Naive thymus-derived CD4-positive, alpha-beta T cell (primary cell): ENCODE measurements around the gene SLC2A6. TPM values are rescaled to one million over a fixed set of nuclear protein-coding genes. Genes with fewer than 3 reads are reported as not detected.

Source experiments
- ATAC-seq: fragments of 150-1000 bp; cut with Tn5 transposase; 2 replicates; pipeline ENCODE4 v1.10.0; 2021; ENCODE audit warnings: mild to moderate bottlenecking, moderate library complexity
- CTCF ChIA-PET: fragments of 350-600 bp; sonication (Branson Sonifier 250); formaldehyde crosslinking; loops from one replicate; lab custom pipeline; 2021; ENCODE audit warnings: antibody characterized with exemption; lab: Charles Lee
- POLR2A ChIA-PET: fragments of 350-600 bp; sonication (Branson Sonifier 250); formaldehyde crosslinking; loops from one replicate; lab custom pipeline; 2021; ENCODE audit warnings: antibody characterized with exemption, inconsistent platforms; lab: Charles Lee
- DNase-seq, 9 donors: peaks; one replicate each; pipeline versions ENCODE4 v3.0.0 to v3.0.0-alpha.2; 2020 to 2022; ENCODE audit warnings: mixed read lengths in 1 of 9
- H3K27ac ChIP-seq: one replicate; pipeline ENCODE4 v1.7.0; 2013; ENCODE audit warnings: mild to moderate bottlenecking, low read depth, low read length, moderate library complexity
- H3K27me3 ChIP-seq, 2 donors: one replicate each; pipeline ENCODE4 v1.7.0; 2013; ENCODE audit warnings: low read length in 2 of 2, mild to moderate bottlenecking in 2 of 2, moderate library complexity in 2 of 2; ENCODE audit not compliant: control insufficient read depth in 2 of 2, insufficient read depth in 2 of 2
- H3K36me3 ChIP-seq, 3 experiments: 1 replicate in 2 of 3; 2 replicates in 1 of 3; pipeline ENCODE4 v1.7.0; 2013; ENCODE audit warnings: low read length in 3 of 3, mild to moderate bottlenecking in 3 of 3, moderate library complexity in 1 of 3; ENCODE audit not compliant: insufficient read depth in 3 of 3, control insufficient read depth in 2 of 3
- H3K4me1 ChIP-seq, 2 donors: one replicate each; pipeline ENCODE4 v1.7.0; 2013; ENCODE audit warnings: low read length in 2 of 2, mild to moderate bottlenecking in 2 of 2, moderate library complexity in 1 of 2; ENCODE audit not compliant: control insufficient read depth in 2 of 2, insufficient read depth in 2 of 2
- H3K4me3 ChIP-seq: 2 replicates; pipeline ENCODE4 v1.7.0; 2013; ENCODE audit warnings: mild to moderate bottlenecking, low read length
- H3K9me3 ChIP-seq, 3 experiments: 1 replicate in 2 of 3; 2 replicates in 1 of 3; pipeline ENCODE4 v1.7.0; 2013; ENCODE audit warnings: low read length in 3 of 3; ENCODE audit not compliant: control insufficient read depth in 2 of 3
- H3K27ac Mint-ChIP-seq, 9 donors: one replicate each; pipeline ENCODE4 v1.8.0; 2020 to 2022; ENCODE audit warnings: mixed read lengths in 9 of 9, mild to moderate bottlenecking in 8 of 9, moderate library complexity in 5 of 9, inconsistent platforms in 2 of 9
- H3K27me3 Mint-ChIP-seq, 5 donors: one replicate each; pipeline ENCODE4 v1.8.0; 2021 to 2022; ENCODE audit warnings: mixed read lengths in 5 of 5, mild to moderate bottlenecking in 1 of 5
- H3K36me3 Mint-ChIP-seq, 5 donors: one replicate each; pipeline ENCODE4 v1.8.0; 2020 to 2022; ENCODE audit warnings: mixed read lengths in 5 of 5, mild to moderate bottlenecking in 3 of 5, inconsistent platforms in 1 of 5
- H3K4me1 Mint-ChIP-seq, 7 donors: one replicate each; pipeline ENCODE4 v1.8.0; 2020 to 2022; ENCODE audit warnings: mixed read lengths in 7 of 7, mild to moderate bottlenecking in 3 of 7, inconsistent platforms in 1 of 7
- H3K4me3 Mint-ChIP-seq, 10 donors: one replicate each; pipeline ENCODE4 v1.8.0; 2020 to 2022; ENCODE audit warnings: mild to moderate bottlenecking in 10 of 10, mixed read lengths in 10 of 10, moderate library complexity in 6 of 10, inconsistent platforms in 2 of 10
- H3K9me3 Mint-ChIP-seq, 11 donors: one replicate each; pipeline ENCODE4 v1.8.0; 2020 to 2022; ENCODE audit warnings: mixed read lengths in 11 of 11, mild to moderate bottlenecking in 4 of 11, inconsistent platforms in 1 of 11, moderate library complexity in 1 of 11
- intact Hi-C, 2 donors: fragments of 100-400 bp; cut with micrococcal nuclease; formaldehyde crosslinking; loops; one replicate each; pipeline ENCODE4 v1.15.1; 2023
- polyA plus RNA-seq, 2 donors: library from polyadenylated mRNA; unstranded; fragments of 300-500 nt; fragmentation: Illumina TruSeq; gene quantifications; one replicate each; pipeline ENCODE4 v1.2.3, GENCODE V29; 2021
- total RNA-seq, 6 experiments: library from RNA in 5 of 6; stranded (reverse) in 5 of 6; gene quantifications; 1 replicate in 5 of 6; 2 replicates in 1 of 6; pipeline ENCODE4 v1.2.3 and lab custom pipeline; 2021 to 2026

Gene SLC2A6
- total and polyA plus RNA-seq, 7 experiments from 2014 or later, result 2.4 to 34.7 (median 3.4) TPM

DNA sequence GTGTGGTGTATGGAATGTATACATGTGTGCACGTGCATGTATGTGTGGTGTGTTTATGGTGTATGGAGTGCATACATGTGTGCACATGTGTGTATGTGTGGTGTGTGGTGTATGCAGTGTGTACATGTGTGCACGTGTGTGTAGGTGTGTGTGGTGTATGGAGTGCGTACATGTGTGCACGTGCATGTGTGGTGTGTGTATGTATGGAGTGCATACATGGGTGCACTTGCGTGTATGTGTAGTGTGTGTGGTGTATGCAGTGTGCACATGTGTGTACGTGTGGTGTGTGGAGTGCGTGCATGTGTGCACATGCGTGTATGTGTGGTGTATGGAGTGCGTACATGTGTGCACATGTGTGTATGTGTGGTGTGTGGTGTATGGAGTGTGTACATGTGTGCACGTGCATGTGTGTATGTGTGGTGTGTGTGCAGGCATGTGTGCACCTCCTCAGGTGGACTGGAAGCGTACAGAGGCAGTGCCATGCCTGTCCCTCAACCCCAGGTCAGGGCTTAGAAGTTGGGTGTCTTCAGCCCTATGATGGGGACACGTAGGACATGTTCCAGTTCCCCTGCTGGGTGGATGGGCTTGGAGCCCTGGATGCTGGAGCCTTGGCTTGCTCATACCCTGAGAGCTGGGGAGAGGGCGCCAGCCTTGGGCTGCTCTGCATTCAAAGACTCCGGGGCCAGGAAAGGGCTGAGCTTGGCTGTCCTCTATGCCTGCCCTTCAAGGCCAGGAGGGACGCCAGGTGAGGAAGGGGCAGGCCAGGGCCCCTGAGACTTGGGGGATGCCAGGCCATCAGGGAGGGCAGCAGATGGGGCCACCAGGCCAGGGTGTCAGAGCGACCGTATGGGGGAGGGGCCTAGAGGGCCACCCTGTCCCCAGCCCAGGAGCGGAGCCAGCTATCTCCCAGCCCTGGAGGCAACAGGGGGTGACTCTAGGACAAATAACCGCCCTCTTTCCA, 33.6 kb upstream of the SLC2A6 start:
- no peaks in the 10 kb centered on the region for H3K9me3 ChIP-seq
- H3K4me3 ChIP-seq, result no peak overlapping the region
- Mint-ChIP-seq H3K36me3 (no peaks in the 10 kb centered on the region), H3K27me3 (peaks cover 0 to 7% (median 0%) of the 10 kb centered on the region in 5 donors), H3K27ac (no peak overlapping the region), H3K4me3 (no peak overlapping the region), H3K4me1 (peaks cover 7 to 32% (median 24%) of the 10 kb centered on the region in 7 donors), H3K9me3 (no peaks in the 10 kb centered on the region)
- ChIA-PET POLR2A (no interaction called here), CTCF (no interaction called here)
- intact Hi-C loops, result no loop called here
- H3K27ac ChIP-seq, result no peak overlapping the region
- ATAC-seq (no peak), DNase-seq (no peak)
- H3K27me3 ChIP-seq, result no peaks in the 10 kb centered on the region
- peaks cover 4 to 28% of the 10 kb centered on the region in 2 donors for H3K4me1 ChIP-seq
- no peaks in the 10 kb centered on the region for H3K36me3 ChIP-seq

DNA sequence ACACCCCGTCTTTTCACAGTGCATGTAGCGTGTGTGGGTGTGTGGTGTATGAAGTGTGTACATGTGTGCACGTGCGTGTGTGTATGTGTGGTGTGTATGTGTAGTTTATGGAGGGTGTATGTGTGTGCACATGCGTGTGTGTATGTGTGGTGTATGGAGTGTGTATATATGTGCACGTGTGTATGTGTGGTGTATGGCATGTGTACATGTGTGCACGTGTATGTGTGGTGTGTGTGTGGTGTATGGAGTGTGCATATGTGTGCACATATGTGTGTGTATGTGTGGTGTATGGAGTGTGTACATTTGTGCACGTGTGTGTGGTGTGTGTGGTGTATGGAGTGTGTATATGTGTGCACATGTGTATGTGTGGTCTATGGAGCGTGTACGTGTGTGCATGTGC, 32.7 kb upstream of the SLC2A6 start:
- H3K9me3 ChIP-seq, result no peaks in the 10 kb centered on the region

DNA sequence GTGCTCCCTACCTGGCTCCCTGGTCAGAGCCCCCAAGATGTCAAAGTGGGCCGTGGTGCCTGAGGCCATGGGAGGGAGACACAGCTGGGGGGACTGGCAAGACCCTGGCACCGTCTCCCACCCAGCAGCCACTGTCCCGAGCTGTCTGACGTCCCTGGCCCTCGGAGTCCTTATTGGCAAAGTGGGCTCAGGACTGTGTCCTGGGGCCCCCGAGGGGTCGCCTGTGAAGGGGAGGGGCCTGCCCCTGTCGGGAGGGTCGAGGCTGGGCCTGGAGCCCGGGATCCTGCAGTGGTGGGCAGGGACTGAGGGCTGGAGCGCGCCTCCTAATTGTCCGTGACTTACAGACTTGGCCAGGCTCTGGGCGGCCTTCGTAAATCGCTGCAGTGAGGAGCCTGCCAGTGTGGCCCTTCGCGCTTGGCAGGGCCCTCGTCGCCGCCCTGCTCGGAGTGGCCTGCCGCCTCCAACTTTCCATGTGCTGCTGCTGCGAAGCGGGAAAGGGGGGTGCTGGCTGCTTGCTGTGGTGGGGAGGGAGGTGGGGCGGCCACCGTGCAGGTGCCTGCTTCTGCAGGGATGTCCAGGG, 32.1 kb upstream of the SLC2A6 start:
- H3K36me3 Mint-ChIP-seq, result no peaks in the 10 kb centered on the region
- Histone ChIP-seq H3K27ac (no peak overlapping the region), H3K4me1 (peaks cover 4 to 31% of the 10 kb centered on the region in 2 donors), H3K36me3 (no peaks in the 10 kb centered on the region), H3K9me3 (no peaks in the 10 kb centered on the region), H3K4me3 (no peak overlapping the region), H3K27me3 (no peaks in the 10 kb centered on the region)
- no peak for DNase-seq
- H3K9me3 Mint-ChIP-seq, result no peaks in the 10 kb centered on the region
- POLR2A ChIA-PET, result interaction anchor here (2.1 kb wide), 1 partner anchor 22 kb away, joined by 11 read pairs; the partner anchor contains the start of gene ADAMTSL2
- peaks cover 0 to 7% (median 0%) of the 10 kb centered on the region in 5 donors for H3K27me3 Mint-ChIP-seq
- CTCF ChIA-PET, result no interaction called here
- H3K27ac Mint-ChIP-seq, result peak overlapping the region in 6 of 9 donors; percentile 29 to 99 (median 84)
- peaks cover 7 to 37% (median 27%) of the 10 kb centered on the region in 7 donors for H3K4me1 Mint-ChIP-seq
- ATAC-seq, result no peak
- H3K4me3 Mint-ChIP-seq, result peak overlapping the region in 3 of 10 donors; percentile 59 to 80 (median 79)
- intact Hi-C loops, result no loop called here

More for the DNA sequence above, 32.7 kb upstream of the SLC2A6 start:
- ATAC-seq, result no peak
- Mint-ChIP-seq H3K27me3 (peaks cover 0 to 7% (median 0%) of the 10 kb centered on the region in 5 donors), H3K36me3 (no peaks in the 10 kb centered on the region), H3K4me1 (peaks cover 7 to 37% (median 27%) of the 10 kb centered on the region in 7 donors), H3K4me3 (no peak overlapping the region), H3K9me3 (no peaks in the 10 kb centered on the region), H3K27ac (no peak overlapping the region)
- Histone ChIP-seq H3K4me3 (no peak overlapping the region), H3K27me3 (no peaks in the 10 kb centered on the region), H3K36me3 (no peaks in the 10 kb centered on the region), H3K4me1 (peaks cover 4 to 31% of the 10 kb centered on the region in 2 donors), H3K27ac (no peak overlapping the region)
- intact Hi-C loops, result no loop called here
- ChIA-PET CTCF (no interaction called here), POLR2A (no interaction called here)
- DNase-seq, result no peak

DNA sequence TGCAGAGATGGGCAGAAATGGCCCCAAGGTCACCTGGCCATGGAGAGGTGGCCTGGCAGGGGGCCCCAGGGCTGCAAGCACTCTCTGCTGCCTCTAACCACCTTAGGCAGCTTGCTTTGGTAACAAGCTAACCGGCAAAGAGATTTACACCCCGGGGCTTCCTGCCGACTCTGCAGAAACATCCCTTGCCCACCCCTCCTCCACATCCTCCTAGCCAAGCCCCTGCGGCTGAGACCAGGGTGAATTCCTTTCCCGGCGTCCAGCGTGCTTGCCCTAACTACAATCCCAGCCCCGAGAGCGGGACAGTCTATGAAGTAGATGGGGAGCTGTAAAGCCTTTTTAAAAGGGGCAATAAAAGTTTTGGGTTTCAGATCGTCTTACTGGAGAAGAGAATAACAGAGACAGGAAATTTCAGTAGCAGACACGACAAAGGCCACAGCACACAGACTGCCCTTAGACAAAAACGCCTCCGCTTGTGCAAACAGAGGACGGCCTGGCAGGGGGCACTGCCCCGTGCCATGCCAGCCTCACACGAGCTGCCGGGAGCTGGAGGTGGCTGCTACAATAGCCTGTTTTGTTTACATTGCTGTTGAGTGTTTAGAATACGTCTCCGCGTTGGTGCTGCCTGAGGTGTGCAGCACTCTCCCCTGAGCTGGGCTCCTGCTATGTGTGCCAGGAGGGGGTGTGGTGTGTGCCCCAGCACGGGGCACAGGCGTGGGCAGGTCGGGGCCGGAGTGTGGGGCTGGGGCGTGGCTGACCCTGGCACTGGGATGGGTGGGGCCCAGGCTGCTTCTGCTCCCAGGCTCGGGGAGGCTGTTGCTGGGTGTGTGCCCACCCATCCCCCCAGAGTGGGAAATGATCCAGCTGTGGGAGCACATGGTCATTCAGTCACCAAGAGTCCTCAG, 30.5 kb upstream of the SLC2A6 start:
- Histone ChIP-seq H3K27me3 (no peaks in the 10 kb centered on the region), H3K36me3 (no peaks in the 10 kb centered on the region), H3K4me3 (peak overlapping the region; percentile 34), H3K27ac (peak overlapping the region; percentile 69), H3K9me3 (no peaks in the 10 kb centered on the region), H3K4me1 (peaks cover 4 to 31% of the 10 kb centered on the region in 2 donors)
- ChIA-PET POLR2A (interaction anchor here (0.7 to 2.1 kb wide), 9 partner anchors 9 to 479 kb away, joined by 3 to 13 read pairs (median 4); partner anchors contain the start of genes ADAMTSL2, GTF3C5 and SLC2A6), CTCF (interaction anchor here (0.6 to 1.4 kb wide), 6 partner anchors 14 to 107 kb away, joined by 3 to 10 read pairs (median 4); no protein-coding TSS in a partner anchor)
- intact Hi-C loops, result loop anchor here in 1 of 2 donors (1.0 kb wide), 1 partner anchor 25 kb away; the partner anchor contains the start of gene ADAMTSL2
- Mint-ChIP-seq H3K4me3 (peak overlapping the region; percentile 51 to 91 (median 84)), H3K4me1 (peaks cover 7 to 37% (median 27%) of the 10 kb centered on the region in 7 donors), H3K36me3 (no peaks in the 10 kb centered on the region), H3K27me3 (peaks cover 0 to 7% (median 0%) of the 10 kb centered on the region in 5 donors), H3K27ac (peak overlapping the region; percentile 18 to 99 (median 94)), H3K9me3 (no peaks in the 10 kb centered on the region)
- ATAC-seq, result peak; percentile 60
- DNase-seq, result peak in 6 of 9 donors; percentile 42 to 61 (median 55)

DNA sequence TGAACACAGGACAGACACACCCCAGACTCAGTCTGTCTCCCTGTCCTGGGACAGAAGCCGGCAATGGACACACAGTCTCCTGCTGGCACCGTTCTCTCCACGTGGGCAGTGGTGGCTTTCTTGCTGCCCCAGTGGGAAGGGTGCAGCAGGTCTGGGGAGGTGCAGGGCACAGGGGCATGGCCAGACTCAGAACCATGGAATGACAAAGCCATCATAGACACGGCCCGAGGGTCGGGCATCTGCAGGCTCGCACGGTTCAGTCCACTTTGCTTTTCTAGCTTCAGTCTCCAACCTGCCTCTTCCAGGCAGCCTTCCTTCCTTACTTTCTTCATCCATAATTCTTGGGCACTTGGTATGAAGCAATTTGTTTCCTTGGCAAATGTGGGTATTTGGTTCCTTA, 29.1 kb upstream of the SLC2A6 start:
- peaks cover 0 to 4% (median 0%) of the 10 kb centered on the region in 11 donors for H3K9me3 Mint-ChIP-seq
- H3K27ac ChIP-seq, result peak overlapping the region; percentile 69

More for the DNA sequence above, 29.1 kb upstream of the SLC2A6 start:
- H3K4me3 ChIP-seq, result no peak overlapping the region
- no peaks in the 10 kb centered on the region for H3K36me3 ChIP-seq
- H3K9me3 ChIP-seq, result no peaks in the 10 kb centered on the region
- peaks cover 4 to 31% of the 10 kb centered on the region in 2 donors for H3K4me1 ChIP-seq
- no peaks in the 10 kb centered on the region for H3K36me3 Mint-ChIP-seq
- no peaks in the 10 kb centered on the region for H3K27me3 ChIP-seq
- peak overlapping the region in 3 of 10 donors; percentile 21 to 80 (median 79) for H3K4me3 Mint-ChIP-seq
- ATAC-seq (no peak), DNase-seq (no peak)
- peak overlapping the region in 8 of 9 donors; percentile 91 to 99 (median 95) for H3K27ac Mint-ChIP-seq
- peaks cover 7 to 37% (median 27%) of the 10 kb centered on the region in 7 donors for H3K4me1 Mint-ChIP-seq
- intact Hi-C loops, result no loop called here
- ChIA-PET POLR2A (interaction anchor here (0.7 kb wide), 1 partner anchor 191 kb away, joined by 3 read pairs; no protein-coding TSS in a partner anchor), CTCF (interaction anchor here (0.8 kb wide), 1 partner anchor 89 kb away, joined by 3 read pairs; no protein-coding TSS in a partner anchor)
- peaks cover 0 to 7% (median 0%) of the 10 kb centered on the region in 5 donors for H3K27me3 Mint-ChIP-seq
